ENCODE data around the gene ALG9. TPM values are rescaled to one million over a fixed set of nuclear protein-coding genes. Genes with fewer than 3 reads are reported as not detected.

ALG9 gene
- total and polyA plus RNA-seq, 10 of the 15 experiments (the other 5 are each of a cell fraction or from before 2014, with no cell fraction given) = 10.8 to 41.6 (median 25.5) TPM

- H3K27me3 ChIP-seq (replicated peaks in 1 of 2; ENCODE audit: control insufficient read depth in 2 of 2, insufficient read depth in 2 of 2, low read length in 1 of 2) = no peaks in the 10 kb centered on the region
- no peak overlapping the region for H3K4me2 ChIP-seq (ENCODE audit: control insufficient read depth, insufficient read depth)
- 97% methylated on average over 6 of the region's 6 CpGs for WGBS (ENCODE audit: insufficient coverage, insufficient replicate concordance, low lambda C conversion rate, missing lambda C conversion rate)
- ChIA-PET RAD21 (ENCODE audit: unreplicated experiment) (no interaction called here), POLR2A (interaction anchor here (0.6 kb wide), 1 partner anchor 11 kb away, joined by 5 read pairs; no protein-coding TSS in a partner anchor), CTCF (interaction anchor here (1.2 to 6.3 kb wide), 2 partner anchors 16 to 44 kb away, joined by 6 to 31 read pairs; no protein-coding TSS in a partner anchor), SMC1A (ENCODE audit: uncharacterized antibody, unreplicated experiment) (interaction anchor here (0.6 to 1.5 kb wide), 5 partner anchors 16 to 1148 kb away, joined by 3 to 5 read pairs (median 4); no protein-coding TSS in a partner anchor)
- no peak overlapping the region for H3K9ac ChIP-seq (ENCODE audit: control insufficient read depth, insufficient read depth, low read length)
- no peak for DNase-seq (ENCODE audit: low read depth, low spot score)
- no peak for ATAC-seq
- BruUV-seq (replicated peaks) = no TSS peak
- H3K27ac ChIP-seq (ENCODE audit: control insufficient read depth, insufficient read depth) = no peak overlapping the region
- intact Hi-C loops (cut with micrococcal nuclease; ENCODE audit: unreplicated experiment) = no loop called here
- H2AFZ ChIP-seq (ENCODE audit: control insufficient read depth, low read depth, low read length) = no peak overlapping the region
- FAIRE-seq = no peak
- H3K36me3 ChIP-seq (ENCODE audit: control insufficient read depth in 2 of 2, insufficient read depth in 2 of 2, low read length in 1 of 2) = peaks cover 2% of the 10 kb centered on the region in 2 experiments; a peak in 3 of 4 replicates
- in situ Hi-C loops (cut with MboI) = no loop called here
- no peak overlapping the region for H3K4me3 ChIP-seq
- no peaks in the 10 kb centered on the region for H3K4me1 ChIP-seq (ENCODE audit: control insufficient read depth, insufficient read depth, low read length)
- H3K9me3 ChIP-seq (replicated peaks; ENCODE audit: control insufficient read depth, insufficient read depth, low read length) = peaks cover 4% of the 10 kb centered on the region; the same call in 1 of the 3 replicates
- H3K79me2 ChIP-seq (ENCODE audit: control insufficient read depth, insufficient read depth, low read length) = no peaks in the 10 kb centered on the region
- no peaks in the 10 kb centered on the region for H4K20me1 ChIP-seq (ENCODE audit: control insufficient read depth, insufficient read depth)
- TF ChIP-seq KDM1A (IDR thresholded peaks at IDR 0.05; ENCODE audit: borderline replicate concordance) (no peak), EED (IDR thresholded peaks at IDR 0.05; ENCODE audit: low read depth) (no peak), PBX3 (IDR thresholded peaks at IDR 0.05; ENCODE audit: insufficient replicate concordance, low read depth, low read length) (no peak), EZH2 (IDR thresholded peaks at IDR 0.05; ENCODE audit: borderline replicate concordance, control insufficient read depth, low read depth, low read length) (no peak), SKIL (IDR thresholded peaks at IDR 0.05; ENCODE audit: low read depth, poor library complexity, severe bottlenecking) (no peak), NBN (IDR thresholded peaks at IDR 0.05) (no peak), PAX8 (IDR thresholded peaks at IDR 0.05) (no peak), EGR1 (IDR thresholded peaks at IDR 0.05; ENCODE audit: borderline replicate concordance in 1 of 2, low read depth in 2 of 2, low read length in 2 of 2) (no peak), ZNF274 (IDR thresholded peaks at IDR 0.05; ENCODE audit: insufficient read depth, insufficient read length) (no peak), MEF2B (IDR thresholded peaks at IDR 0.05; ENCODE audit: partially characterized antibody, poor library complexity, severe bottlenecking) (no peak), CREB1 (IDR thresholded peaks at IDR 0.05; ENCODE audit: low read depth) (no peak), ZZZ3 (IDR thresholded peaks at IDR 0.05; ENCODE audit: control insufficient read depth, insufficient read length, low read depth) (no peak), STAT3 (IDR thresholded peaks at IDR 0.05; ENCODE audit: low read depth, low read length) (no peak), HDAC2 (IDR thresholded peaks at IDR 0.05) (no peak)
- TF ChIP-seq, protein P1, sequence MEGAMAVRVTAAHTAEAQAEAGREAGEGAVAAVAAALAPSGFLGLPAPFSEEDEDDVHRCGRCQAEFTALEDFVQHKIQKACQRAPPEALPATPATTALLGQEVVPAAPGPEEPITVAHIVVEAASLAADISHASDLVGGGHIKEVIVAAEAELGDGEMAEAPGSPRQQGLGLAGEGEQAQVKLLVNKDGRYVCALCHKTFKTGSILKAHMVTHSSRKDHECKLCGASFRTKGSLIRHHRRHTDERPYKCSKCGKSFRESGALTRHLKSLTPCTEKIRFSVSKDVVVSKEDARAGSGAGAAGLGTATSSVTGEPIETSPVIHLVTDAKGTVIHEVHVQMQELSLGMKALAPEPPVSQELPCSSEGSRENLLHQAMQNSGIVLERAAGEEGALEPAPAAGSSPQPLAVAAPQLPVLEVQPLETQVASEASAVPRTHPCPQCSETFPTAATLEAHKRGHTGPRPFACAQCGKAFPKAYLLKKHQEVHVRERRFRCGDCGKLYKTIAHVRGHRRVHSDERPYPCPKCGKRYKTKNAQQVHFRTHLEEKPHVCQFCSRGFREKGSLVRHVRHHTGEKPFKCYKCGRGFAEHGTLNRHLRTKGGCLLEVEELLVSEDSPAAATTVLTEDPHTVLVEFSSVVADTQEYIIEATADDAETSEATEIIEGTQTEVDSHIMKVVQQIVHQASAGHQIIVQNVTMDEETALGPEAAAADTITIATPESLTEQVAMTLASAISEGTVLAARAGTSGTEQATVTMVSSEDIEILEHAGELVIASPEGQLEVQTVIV (IDR thresholded peaks at IDR 0.05; ENCODE audit: borderline replicate concordance, partially characterized antibody) = no peak
- TF ChIP-seq, protein P2, sequence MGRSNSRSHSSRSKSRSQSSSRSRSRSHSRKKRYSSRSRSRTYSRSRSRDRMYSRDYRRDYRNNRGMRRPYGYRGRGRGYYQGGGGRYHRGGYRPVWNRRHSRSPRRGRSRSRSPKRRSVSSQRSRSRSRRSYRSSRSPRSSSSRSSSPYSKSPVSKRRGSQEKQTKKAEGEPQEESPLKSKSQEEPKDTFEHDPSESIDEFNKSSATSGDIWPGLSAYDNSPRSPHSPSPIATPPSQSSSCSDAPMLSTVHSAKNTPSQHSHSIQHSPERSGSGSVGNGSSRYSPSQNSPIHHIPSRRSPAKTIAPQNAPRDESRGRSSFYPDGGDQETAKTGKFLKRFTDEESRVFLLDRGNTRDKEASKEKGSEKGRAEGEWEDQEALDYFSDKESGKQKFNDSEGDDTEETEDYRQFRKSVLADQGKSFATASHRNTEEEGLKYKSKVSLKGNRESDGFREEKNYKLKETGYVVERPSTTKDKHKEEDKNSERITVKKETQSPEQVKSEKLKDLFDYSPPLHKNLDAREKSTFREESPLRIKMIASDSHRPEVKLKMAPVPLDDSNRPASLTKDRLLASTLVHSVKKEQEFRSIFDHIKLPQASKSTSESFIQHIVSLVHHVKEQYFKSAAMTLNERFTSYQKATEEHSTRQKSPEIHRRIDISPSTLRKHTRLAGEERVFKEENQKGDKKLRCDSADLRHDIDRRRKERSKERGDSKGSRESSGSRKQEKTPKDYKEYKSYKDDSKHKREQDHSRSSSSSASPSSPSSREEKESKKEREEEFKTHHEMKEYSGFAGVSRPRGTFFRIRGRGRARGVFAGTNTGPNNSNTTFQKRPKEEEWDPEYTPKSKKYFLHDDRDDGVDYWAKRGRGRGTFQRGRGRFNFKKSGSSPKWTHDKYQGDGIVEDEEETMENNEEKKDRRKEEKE (IDR thresholded peaks at IDR 0.05) = no peak
Measured at GRCh38 chr11:111792955-111793500, 78.4 kb downstream of the ALG9 start.

All from GM12878 (cell line).